Activated B cell treated with CpG ODN at 0.5 μM for 24 hours (primary cell): ENCODE measurements around the gene BOD1L1. TPM values are rescaled to one million over a fixed set of nuclear protein-coding genes. Genes with fewer than 3 reads are reported as not detected.

Experiments used
- ATAC-seq: fragments of 200-7000 bp; cut with Tn5 transposase; one replicate; pipeline ENCODE4 v1.10.0; 2021; ENCODE audit warnings: low read depth, mild to moderate bottlenecking, moderate library complexity
- CTCF ChIA-PET: fragments of 350-600 bp; sonication (Branson Sonifier 250); formaldehyde crosslinking; loops from one replicate; lab custom pipeline; 2021; ENCODE audit warnings: antibody characterized with exemption; lab: Charles Lee
- POLR2A ChIA-PET: fragments of 350-600 bp; sonication (Branson Sonifier 250); formaldehyde crosslinking; loops from one replicate; lab custom pipeline; 2021; ENCODE audit warnings: antibody characterized with exemption; lab: Charles Lee
- DNase-seq: peaks from one replicate; pipeline ENCODE4 v3.0.0; 2022
- H3K27ac Mint-ChIP-seq: one replicate; pipeline ENCODE4 v1.8.0; 2020; ENCODE audit warnings: mixed read lengths
- H3K27me3 Mint-ChIP-seq: one replicate; pipeline ENCODE4 v1.8.0; 2021; ENCODE audit warnings: mixed read lengths
- H3K36me3 Mint-ChIP-seq: one replicate; pipeline ENCODE4 v1.8.0; 2021; ENCODE audit warnings: low read depth, mixed read lengths
- H3K4me1 Mint-ChIP-seq: one replicate; pipeline ENCODE4 v1.8.0; 2021; ENCODE audit warnings: mixed read lengths
- H3K4me3 Mint-ChIP-seq: one replicate; pipeline ENCODE4 v1.8.0; 2020; ENCODE audit warnings: mild to moderate bottlenecking, mixed read lengths
- H3K9me3 Mint-ChIP-seq: one replicate; pipeline ENCODE4 v1.8.0; 2020; ENCODE audit warnings: mixed read lengths
- CTCF ChIP-seq: fragments of 200-600 bp; IDR thresholded peaks from one replicate; pipeline ENCODE4 v1.8.0; 2022; ENCODE audit warnings: antibody characterized with exemption, mild to moderate bottlenecking
- intact Hi-C: fragments of 100-400 bp; cut with micrococcal nuclease; formaldehyde crosslinking; loops from one replicate; pipeline ENCODE4 v1.15.1; 2024
- total RNA-seq: library from RNA; stranded (reverse); gene quantifications from 2 replicates; pipeline ENCODE4 v1.2.3, GENCODE V29; 2022

BOD1L1 gene
- total RNA-seq, 1 donor from 2014 or later = 79.3 TPM

- TF ChIP-seq CTCF = no peak
- peak; percentile 32 for DNase-seq
These were observed 85.6 kb downstream of the BOD1L1 start for GRCh38 chr4:13541720-13542576.

GRCh38 chr4:13541176-13541604 lies 86.3 kb downstream of the BOD1L1 start:
- Mint-ChIP-seq H3K4me1 (peaks cover 32% of the 10 kb centered on the region), H3K4me3 (no peak overlapping the region), H3K9me3 (peaks cover 5% of the 10 kb centered on the region), H3K27me3 (peaks cover 64% of the 10 kb centered on the region), H3K36me3 (peaks cover 2% of the 10 kb centered on the region), H3K27ac (no peak overlapping the region)
- CTCF ChIA-PET = interaction anchor here (1.7 kb wide), 1 partner anchor 812 kb away, joined by 5 read pairs; no protein-coding TSS in a partner anchor
- DNase-seq = no peak
- ATAC-seq = no peak
- TF ChIP-seq CTCF = no peak
- POLR2A ChIA-PET = no interaction called here
- intact Hi-C loops = loop anchor here (1.0 kb wide), 1 partner anchor 19 kb away; no protein-coding TSS in a partner anchor

More at GRCh38 chr4:13541720-13542576, 85.6 kb downstream of the BOD1L1 start:
- intact Hi-C loops = loop anchor here (1.0 kb wide), 1 partner anchor 20 kb away; no protein-coding TSS in a partner anchor
- Mint-ChIP-seq H3K9me3 (peaks cover 6% of the 10 kb centered on the region), H3K4me1 (peaks cover 38% of the 10 kb centered on the region), H3K36me3 (peaks cover 2% of the 10 kb centered on the region), H3K27me3 (peaks cover 64% of the 10 kb centered on the region), H3K4me3 (peak overlapping the region; percentile 15), H3K27ac (no peak overlapping the region)
- POLR2A ChIA-PET = no interaction called here
- CTCF ChIA-PET = interaction anchor here (1.1 to 1.7 kb wide), 2 partner anchors 10 to 813 kb away, joined by 4 to 5 read pairs; no protein-coding TSS in a partner anchor
- no peak for ATAC-seq

DNA sequence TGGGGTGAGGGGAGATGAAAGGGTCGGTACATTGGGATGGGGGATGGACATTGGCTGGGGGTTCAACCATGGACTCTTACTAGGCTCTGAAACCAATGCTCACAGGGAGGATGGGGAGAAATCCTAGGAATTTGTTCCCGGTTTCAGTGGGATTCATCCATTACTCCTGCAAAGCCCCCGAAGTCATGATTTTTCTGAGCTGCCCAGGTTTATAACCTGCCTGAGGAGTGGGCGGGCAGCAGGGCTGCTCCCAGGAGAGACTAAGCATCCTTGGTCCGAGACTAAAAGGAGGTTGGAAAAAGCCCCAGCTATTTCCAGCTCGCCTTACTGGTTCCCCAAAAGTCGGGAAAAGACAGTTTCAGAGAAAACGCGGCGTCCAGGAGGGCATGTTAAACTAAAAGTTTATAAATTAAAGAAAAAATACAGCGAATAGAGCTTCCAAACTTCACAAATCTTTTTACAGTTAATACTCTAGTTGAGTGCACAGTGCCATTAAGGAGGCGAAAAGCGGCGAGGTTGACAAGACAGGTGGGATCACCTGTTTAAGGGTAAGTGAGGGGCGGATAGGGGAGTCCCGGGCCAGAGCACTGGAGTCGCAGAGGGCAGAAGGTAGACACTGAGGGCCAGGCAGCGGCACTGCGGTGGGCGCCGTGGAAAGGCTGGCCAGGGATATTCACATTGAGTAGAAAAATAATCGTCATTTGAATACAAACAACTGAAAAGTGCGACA lies 86.9 kb downstream of the BOD1L1 start:
- Mint-ChIP-seq H3K27ac (no peak overlapping the region), H3K36me3 (peaks cover 2% of the 10 kb centered on the region), H3K27me3 (peaks cover 66% of the 10 kb centered on the region), H3K4me1 (peaks cover 29% of the 10 kb centered on the region), H3K4me3 (no peak overlapping the region), H3K9me3 (peaks cover 2% of the 10 kb centered on the region)
- POLR2A ChIA-PET = no interaction called here
- no peak for ATAC-seq
- no peak for DNase-seq
- intact Hi-C loops = loop anchor here (1.0 kb wide), 1 partner anchor 18 kb away; no protein-coding TSS in a partner anchor
- CTCF ChIA-PET = interaction anchor here (1.7 kb wide), 1 partner anchor 811 kb away, joined by 5 read pairs; no protein-coding TSS in a partner anchor
- no peak for TF ChIP-seq CTCF

GRCh38 chr4:13539619-13540445 lies 87.7 kb downstream of the BOD1L1 start:
- peak overlapping the region; percentile 7 for H3K4me3 Mint-ChIP-seq
- H3K36me3 Mint-ChIP-seq = peaks cover 2% of the 10 kb centered on the region

More at GRCh38 chr4:13539619-13540445, 87.7 kb downstream of the BOD1L1 start:
- peak overlapping the region; percentile 35 for H3K27ac Mint-ChIP-seq
- POLR2A ChIA-PET = no interaction called here
- no peak for TF ChIP-seq CTCF
- no peak for ATAC-seq
- CTCF ChIA-PET = no interaction called here
- intact Hi-C loops = loop anchor here (1.0 kb wide), 2 partner anchors 7 to 9 kb away; no protein-coding TSS in a partner anchor
- H3K9me3 Mint-ChIP-seq = peaks cover 2% of the 10 kb centered on the region
- peaks cover 66% of the 10 kb centered on the region for H3K27me3 Mint-ChIP-seq
- DNase-seq = no peak
- H3K4me1 Mint-ChIP-seq = peaks cover 22% of the 10 kb centered on the region
